Stomach (tissue), 4 donors: ENCODE measurements around the gene ARHGAP10.

Source experiments
- EP300 ChIP-seq: sonication (generic); formaldehyde crosslinking; IDR thresholded peaks from one replicate; pipeline ENCODE4 v1.6.1; 2017; ENCODE audit warnings: antibody characterized with exemption
- POLR2A ChIP-seq, 4 donors: fragments of 450-650 bp; IDR thresholded peaks; one replicate each; pipeline ENCODE4 v1.6.1; 2016; ENCODE audit warnings: antibody characterized with exemption in 4 of 4, control low read depth in 2 of 4, mild to moderate bottlenecking in 1 of 4, moderate library complexity in 1 of 4
- POLR2AphosphoS5 ChIP-seq, 3 donors: sonication (generic); formaldehyde crosslinking; IDR thresholded peaks; one replicate each; pipeline ENCODE4 v1.6.1; 2016; ENCODE audit warnings: antibody characterized with exemption in 3 of 3
- TF ChIP-seq, protein P1 (sequence below), 7 experiments: fragments of 450-650 bp in 4 of 7; fragments of 200-600 bp in 3 of 7; sonication (generic) in 3 of 7; IDR thresholded peaks; one replicate each; pipeline ENCODE4 v1.5.1; 2016 to 2019; ENCODE audit warnings: antibody characterized with exemption in 7 of 7, control low read depth in 2 of 7, mild to moderate bottlenecking in 1 of 7

DNA sequence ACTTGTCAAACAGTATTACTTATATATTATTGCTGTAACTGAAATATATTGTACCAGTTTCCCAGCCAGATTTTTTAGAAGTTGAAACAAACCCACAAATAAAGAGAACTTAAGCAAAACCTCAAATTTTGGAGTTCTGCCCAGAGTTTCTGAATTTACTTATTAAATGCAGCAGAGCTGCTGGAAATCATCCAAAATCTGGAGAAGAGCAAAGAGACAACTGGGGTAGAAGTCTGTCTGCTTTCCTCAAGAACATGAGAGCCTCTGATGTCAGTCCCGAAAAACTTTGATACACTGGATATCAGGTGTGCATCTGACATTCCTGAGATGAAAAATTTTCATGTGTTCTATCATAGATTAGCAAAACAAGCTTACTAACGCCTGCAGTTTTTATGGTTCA lies 384.4 kb downstream of the ARHGAP10 start:
- TF ChIP-seq, protein P1, sequence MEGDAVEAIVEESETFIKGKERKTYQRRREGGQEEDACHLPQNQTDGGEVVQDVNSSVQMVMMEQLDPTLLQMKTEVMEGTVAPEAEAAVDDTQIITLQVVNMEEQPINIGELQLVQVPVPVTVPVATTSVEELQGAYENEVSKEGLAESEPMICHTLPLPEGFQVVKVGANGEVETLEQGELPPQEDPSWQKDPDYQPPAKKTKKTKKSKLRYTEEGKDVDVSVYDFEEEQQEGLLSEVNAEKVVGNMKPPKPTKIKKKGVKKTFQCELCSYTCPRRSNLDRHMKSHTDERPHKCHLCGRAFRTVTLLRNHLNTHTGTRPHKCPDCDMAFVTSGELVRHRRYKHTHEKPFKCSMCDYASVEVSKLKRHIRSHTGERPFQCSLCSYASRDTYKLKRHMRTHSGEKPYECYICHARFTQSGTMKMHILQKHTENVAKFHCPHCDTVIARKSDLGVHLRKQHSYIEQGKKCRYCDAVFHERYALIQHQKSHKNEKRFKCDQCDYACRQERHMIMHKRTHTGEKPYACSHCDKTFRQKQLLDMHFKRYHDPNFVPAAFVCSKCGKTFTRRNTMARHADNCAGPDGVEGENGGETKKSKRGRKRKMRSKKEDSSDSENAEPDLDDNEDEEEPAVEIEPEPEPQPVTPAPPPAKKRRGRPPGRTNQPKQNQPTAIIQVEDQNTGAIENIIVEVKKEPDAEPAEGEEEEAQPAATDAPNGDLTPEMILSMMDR (IDR thresholded peaks at IDR 0.05), result no peak
- TF ChIP-seq EP300, result no peak
- no peak for TF ChIP-seq POLR2AphosphoS5 (IDR thresholded peaks at IDR 0.05)
- TF ChIP-seq POLR2A (IDR thresholded peaks at IDR 0.05), result no peak
